NCI-H1436 treated with DMSO at 0.1 percent for 48 hours (cell line): ENCODE measurements around the gene PYM1.
"Not testable (repeated sequence)": the region's sequence is repeated elsewhere in the genome, so short reads cannot be mapped to it uniquely, and the experiment has no call there.

Experiments
- DNase-seq: peaks from one replicate; lab custom pipeline; 2025; lab: John Stamatoyannopoulos, UW

The PYM1 gene

DNA sequence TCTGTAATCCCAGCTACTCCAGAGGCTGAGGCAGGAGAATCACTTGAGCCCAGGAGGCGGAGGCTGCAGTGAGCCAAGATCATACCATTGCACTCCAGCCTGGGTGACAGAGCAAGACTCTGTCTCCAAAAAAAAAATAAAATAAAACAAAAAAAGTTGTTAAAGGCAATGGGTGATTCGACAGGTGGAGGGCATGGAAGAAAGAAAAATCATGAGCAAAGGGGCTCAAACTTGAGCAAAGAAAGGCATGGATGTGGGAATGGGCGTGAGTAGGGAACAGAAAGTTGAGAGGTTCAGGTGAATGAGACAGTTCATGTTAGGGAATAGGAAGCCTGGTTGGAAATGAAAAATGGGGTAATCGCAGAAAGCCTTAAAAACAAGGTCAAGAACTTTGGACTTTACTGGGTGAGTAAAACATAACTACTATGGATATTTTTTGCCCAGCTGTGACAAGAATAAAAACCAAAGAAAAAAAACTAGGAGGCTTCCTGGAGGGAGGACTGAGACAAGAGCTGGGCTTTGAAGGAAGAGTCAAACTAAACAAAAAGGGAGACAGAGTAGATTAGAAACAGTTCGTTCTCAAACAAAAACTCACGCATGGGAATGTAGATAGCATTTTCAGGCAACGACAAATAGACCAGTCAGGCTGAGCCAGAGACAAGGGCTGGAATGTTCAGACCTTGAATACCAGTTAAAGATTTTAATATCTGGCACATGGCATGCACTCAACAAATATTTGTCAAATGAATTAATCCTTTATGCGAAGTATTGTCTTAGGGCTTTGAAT lies 18.8 kb downstream of the PYM1 start:
- no peak for DNase-seq

- DNase-seq: no peak
Measured at GRCh38 chr12:55906056-55906455, 21.6 kb downstream of the PYM1 start.

DNA sequence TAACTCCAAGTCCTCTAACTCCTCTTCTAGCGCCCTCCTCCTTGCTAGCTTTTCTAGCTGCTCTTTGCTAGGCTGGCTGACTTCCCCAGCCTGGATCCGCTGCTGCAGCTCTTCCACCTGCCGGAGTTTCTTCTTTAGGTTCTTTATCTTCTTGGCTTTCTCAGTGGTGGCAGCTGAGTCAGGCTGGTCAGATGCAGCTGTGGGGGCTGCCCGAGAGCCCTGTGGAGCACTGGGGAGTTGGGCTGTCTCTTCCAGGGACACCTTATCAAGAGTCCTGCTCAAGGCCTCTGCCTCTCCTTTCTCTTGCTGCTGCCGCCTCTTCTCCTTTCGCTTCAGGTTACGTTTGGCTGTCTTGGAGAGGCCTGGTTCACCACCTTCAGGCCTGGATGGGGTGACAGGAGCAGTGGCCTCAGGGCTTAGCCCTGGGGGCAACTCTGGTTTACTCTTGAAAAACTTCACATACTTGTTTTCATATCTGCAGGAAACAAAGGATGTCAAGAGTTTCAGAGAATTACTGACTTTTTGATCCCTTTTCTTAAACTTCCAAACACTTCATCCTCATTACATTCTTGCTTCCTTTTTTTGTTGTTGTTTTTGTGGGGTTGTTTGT lies 25.7 kb downstream of the PYM1 start:
- DNase-seq: no peak

DNA sequence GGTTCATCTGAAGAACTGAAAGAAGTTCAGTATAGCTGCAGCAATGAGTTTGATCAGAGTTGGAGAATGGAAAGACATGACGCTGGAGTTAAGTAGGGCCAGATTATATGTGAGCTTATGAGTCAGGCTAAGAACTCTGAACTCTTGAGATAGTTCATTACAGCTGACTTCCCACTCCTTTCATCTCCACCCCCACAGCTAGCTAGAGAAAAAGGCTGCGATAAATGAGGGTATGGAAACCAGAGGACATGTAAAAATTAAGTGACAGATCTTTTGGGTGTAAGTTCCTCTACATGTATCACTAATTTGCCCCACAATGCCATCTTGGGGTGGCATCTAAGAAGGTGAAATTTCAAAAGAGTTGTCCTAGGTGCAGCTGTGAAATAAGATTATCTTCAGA lies 28.6 kb downstream of the PYM1 start:
- no peak for DNase-seq

DNA sequence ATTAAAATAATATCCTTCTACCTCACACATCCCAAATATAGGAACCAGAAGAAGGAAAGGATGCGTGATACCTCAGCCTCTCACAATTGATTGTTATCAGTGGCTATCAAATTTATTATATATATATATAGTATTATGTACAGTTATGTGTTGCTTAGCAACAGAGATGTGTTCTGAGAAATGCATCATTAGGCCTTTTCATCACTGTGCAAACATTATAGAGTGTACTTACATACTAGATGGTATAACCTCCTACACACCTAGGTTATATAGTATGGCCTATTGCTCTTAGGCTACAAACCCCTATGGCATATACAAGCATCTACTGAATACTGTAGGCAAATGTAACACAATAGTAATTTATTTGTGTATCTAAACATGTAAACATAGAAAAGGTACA lies 34.0 kb downstream of the PYM1 start:
- DNase-seq: no peak

DNA sequence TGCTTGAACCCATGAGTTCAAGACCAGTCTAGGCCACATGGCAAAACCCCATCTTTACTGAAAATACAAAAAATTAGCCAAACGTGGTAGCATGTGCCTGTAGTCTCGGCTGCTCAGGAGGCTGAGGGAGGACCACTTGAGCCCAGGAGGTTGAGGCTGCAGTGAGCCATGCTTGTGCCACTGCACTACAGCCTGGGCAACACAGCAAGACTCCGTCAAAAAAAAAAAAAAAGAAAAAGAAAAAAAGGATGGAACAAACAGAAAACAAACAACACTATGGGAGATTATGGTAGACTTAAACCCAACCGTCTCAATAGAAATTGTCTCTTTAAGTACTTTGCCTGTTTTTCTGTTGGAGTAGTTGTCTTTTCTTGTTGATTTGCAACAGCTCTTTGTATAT lies 36.4 kb downstream of the PYM1 start:
- DNase-seq: no peak

DNA sequence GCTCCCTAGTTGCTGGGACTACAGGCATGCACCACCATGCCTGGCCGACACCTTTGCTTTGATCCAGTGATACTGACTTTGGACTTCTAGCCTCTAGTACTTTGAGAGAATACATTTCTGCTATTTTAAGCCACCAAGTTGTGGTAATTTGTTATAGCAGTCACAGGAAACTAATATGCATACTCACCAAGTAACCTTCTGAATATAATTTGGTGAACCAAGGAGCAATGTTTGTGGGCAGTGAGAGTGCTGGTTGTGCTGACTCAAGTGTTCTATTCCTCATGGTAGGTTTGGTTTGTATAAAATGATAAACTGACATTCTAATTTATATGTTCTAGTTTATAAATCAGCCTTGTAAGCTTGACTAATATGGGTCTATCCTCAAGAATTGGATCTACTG lies 42.6 kb downstream of the PYM1 start:
- no peak for DNase-seq

DNA sequence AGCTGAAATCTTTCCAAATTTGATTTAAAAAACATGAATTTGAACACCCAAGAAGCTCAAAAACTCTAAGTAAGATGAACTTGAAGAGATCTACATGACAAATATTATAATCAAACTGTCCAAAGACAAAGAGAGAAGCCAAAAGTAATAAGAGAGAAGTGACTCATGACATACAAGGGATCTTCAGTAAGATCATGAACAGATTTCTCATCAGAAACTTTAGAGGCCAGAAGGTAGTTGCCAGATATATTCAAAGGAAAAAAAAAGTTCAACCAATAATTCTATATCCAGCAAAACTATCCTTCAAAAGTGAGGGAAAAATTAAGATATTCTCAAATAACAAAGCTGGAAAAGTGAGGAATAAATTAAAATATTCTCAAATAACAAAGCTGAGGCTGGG lies 49.9 kb downstream of the PYM1 start:
- no peak for DNase-seq

DNA sequence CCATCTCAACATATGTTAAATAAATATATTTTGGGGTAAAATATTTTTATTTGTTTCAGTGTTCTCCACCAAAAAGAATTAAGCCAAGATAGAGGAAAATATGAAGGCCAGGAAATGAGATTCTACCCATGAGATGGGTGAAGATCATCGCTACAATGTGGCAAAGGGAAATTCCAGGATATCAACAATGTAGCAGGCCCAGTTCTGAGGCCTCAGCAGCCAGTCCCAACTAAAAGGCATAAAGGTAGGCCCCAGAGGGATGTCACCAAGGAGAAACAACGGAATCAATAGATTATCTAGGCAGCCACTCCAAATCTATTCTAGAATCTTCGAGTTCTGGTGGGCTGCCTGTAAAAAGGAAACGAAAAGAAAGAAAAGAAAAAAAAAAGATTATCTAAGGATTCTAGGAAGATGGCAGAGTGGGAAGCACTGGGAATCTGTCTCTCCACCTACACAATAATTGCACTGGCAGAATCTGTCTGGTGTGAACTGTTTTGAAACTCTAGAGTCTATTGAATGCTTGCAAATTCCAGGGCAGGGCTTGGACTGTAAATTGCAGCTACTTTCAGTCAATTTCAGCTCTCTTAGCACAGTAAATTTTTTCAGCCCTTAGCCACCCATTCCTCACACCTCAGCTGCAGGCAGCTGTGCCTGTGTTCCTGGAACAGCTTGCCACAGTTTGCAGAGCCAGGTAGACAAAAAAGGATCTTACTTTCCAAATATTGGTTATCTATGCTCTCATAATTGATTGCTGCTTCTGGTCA lies 51.8 kb downstream of the PYM1 start:
- no peak for DNase-seq

DNA sequence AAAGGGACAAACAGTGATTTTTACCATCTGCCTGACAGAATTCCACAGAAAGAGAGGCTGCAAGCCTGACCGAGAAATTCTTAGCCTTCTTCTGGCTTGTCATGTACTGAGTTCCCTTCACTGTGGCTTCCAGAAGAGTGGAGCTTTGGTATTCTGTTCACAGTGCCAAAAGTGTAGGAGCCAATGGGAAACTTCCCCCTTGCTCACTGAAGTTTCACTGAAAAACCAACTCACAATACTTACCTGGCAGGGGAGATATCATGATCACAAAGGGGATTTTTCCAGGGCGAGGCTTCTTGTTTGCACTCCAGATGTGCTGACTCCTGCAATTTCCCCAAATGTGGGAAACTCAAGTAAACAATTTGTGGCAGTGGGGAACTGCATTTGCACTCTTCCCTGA lies 53.3 kb downstream of the PYM1 start:
- no peak for DNase-seq

DNA sequence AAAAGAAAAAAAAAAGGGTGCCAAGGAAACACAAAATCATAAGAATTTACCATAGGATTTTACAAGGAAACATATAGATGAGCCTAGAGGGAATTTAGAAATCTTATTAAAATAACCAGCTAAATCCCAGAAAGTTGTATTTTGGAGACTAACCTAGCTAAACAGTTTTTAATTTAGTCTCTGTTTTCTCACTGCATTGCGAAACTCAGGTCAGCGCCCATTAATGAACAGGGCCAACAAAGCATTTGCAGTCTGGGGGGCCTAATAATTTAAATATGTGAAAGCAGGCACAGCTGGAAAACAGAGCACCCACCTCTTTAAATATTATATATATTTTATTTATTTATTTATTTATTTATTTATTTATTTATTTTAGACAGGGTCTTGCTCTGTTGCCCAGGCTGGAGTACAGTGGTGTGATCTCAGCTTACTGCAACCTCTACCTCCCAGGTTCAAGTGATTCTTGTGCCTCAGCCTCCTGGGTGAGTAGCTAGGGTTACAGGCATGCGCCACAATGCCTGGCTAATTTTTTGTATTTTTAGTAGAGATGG lies 61.2 kb downstream of the PYM1 start:
- DNase-seq: not testable (repeated sequence)

- no peak for DNase-seq
Measured at GRCh38 chr12:55865327-55865726, 62.4 kb downstream of the PYM1 start.

DNA sequence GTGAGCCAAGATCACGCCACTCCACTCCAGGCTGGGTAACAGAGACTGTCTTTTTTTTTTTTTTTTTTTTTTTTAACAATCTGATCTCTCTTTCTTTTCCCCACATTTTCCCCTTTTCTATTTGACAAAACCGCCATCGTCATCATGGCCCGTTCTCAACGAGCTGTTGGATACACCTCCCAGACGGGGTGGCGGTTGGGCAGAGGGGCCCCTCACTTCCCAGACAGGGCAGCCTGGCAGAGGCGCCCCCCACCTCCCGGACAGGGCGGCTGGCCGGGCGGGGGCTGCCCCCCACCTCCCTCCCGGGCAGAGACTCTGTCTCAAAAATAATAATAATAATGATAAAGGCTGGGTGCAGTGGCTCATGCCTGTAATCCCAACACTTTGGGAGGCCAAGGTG lies 64.8 kb downstream of the PYM1 start:
- DNase-seq: not testable (repeated sequence)

DNA sequence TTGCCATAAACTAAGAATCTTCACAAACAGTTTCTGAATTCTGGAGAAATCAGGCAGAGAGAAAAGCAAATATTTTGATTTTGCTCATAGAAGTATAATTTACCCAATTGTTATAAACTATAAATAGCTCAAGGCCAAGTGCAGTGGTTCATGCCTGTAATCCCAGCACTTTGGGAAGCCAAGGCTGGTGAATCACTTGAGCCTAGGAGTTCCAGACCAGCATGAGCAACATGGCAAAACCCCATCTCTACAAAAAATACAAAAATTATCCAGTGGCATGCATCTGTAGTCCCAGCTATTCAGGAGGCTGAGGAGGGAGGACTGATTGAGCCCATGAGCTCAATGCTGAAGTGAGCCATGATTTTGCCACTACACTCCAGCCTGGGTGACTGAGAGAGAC lies 65.4 kb downstream of the PYM1 start:
- no peak for DNase-seq

DNA sequence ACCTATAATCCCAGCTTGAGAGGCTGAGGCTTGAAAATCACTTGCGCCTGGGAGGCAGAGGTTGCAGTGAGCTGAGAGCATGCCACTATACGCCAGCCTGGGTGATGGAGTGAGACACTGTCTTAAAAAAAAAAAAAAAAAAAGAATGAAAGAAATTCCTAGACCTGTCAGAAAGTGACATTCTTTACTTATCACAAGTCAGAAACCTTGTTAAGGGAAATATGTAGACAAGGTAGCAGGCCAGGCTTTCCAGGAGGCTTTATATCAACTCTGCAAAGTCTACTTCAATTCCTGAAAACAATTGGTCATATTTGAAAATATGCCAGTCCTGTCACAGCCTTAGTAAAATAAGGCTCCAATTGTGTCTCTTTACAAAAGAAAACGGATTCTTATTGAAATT lies 65.8 kb downstream of the PYM1 start:
- DNase-seq: no peak

DNA sequence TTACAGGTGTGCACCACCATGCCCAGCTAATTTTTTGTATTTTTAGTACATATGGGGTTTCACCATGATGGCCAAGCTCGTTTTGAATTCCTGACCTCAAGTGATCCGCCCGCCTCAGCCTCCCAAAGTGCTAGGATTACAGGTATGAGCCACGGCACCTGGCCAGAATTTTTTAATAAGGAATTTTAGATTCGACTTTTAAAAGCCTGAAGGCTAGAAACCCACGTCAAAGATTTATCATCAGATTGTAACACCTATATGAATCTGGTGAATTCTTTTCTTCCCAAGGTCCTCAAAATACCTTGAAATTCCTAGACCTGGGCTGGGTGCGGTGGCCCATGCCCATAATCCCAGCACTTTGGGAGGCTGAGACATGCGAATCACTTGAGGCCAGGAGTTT lies 66.3 kb downstream of the PYM1 start:
- DNase-seq: no peak

- DNase-seq: no peak
Measured at GRCh38 chr12:55852740-55853139, 75.0 kb downstream of the PYM1 start.
